Kasumi-1 (cell line): Measurements from ENCODE around the gene PRM1.
A peak's percentile ranks its signal among the peaks of the same experiment; 100 is the strongest.

Experiments
- DNase-seq, 2 experiments: peaks; one replicate each; lab custom pipeline; 2025; lab: John Stamatoyannopoulos, UW

Gene PRM1

DNA sequence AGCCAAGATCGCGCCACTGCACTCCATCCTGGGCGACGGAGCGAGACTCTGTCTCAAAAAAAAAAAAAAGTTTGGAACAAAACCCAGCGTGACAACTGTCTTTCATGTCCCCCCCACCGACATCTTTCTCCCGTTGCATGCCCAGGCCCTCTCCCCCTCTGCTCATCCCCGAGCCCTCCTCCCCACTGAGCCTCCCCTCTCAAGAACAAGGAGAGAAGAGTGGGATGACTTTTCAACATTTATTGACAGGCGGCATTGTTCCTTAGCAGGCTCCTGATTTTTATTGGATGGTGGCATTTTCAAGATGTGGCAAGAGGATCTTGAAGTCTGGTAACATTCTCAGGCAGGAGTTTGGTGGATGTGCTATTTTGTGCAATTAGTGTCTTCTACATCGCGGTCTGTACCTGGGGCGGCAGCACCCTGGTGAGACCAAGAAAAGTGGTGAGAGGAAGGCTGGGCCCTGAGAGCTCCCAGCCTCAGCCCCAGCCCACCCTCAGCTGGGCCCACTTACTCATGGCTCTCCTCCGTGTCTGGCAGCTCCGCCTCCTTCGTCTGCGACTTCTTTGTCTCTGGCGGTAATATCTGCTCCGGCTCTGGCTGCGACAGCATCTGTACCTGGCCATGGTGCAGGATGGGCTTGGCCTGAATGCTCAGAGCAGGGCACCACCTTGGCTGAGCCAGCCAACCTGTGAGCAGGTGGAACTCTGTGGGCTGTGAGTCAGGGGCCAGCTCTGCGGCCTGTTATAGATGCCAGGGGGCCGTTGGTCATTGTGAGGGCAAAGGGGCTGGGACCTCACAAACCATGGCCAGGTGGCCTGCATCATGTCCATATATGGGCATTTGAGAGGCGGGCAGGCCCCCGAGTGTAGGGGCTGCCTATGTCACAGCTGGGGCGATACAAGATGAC lies at the start of gene PRM1:
PRM1 (minus strand) TSS at position 715 of the 907 bp plus-strand sequence; CDS start at position 623, 92 bp downstream.
- no peak for DNase-seq

GRCh38 chr16:11330526-11331237 lies 49.6 kb upstream of the PRM1 start:
- DNase-seq: no peak

DNA sequence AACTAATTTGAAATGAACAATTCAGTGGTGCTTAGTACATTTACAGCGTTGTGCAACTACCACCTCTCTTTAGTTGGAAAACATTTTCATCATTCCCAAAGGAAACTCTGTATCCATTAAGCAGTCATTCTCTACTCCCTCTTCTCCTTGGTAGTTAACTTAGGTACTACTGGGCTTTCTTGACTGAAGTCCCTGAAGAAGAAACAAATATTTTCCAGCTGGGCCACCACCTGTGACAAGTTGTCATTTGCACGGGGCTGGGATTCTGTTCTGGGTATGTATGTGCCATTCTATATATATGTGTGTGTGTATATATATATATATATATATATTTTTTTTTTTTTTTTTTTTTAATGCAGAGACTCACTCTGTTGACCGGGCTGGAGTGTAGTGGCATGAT lies 48.8 kb upstream of the PRM1 start:
- no peak for DNase-seq

GRCh38 chr16:11329071-11329491 lies 48.0 kb upstream of the PRM1 start:
- DNase-seq: no peak

GRCh38 chr16:11328172-11329070 lies 47.3 kb upstream of the PRM1 start:
- DNase-seq: peak; percentile 65 to 72

DNA sequence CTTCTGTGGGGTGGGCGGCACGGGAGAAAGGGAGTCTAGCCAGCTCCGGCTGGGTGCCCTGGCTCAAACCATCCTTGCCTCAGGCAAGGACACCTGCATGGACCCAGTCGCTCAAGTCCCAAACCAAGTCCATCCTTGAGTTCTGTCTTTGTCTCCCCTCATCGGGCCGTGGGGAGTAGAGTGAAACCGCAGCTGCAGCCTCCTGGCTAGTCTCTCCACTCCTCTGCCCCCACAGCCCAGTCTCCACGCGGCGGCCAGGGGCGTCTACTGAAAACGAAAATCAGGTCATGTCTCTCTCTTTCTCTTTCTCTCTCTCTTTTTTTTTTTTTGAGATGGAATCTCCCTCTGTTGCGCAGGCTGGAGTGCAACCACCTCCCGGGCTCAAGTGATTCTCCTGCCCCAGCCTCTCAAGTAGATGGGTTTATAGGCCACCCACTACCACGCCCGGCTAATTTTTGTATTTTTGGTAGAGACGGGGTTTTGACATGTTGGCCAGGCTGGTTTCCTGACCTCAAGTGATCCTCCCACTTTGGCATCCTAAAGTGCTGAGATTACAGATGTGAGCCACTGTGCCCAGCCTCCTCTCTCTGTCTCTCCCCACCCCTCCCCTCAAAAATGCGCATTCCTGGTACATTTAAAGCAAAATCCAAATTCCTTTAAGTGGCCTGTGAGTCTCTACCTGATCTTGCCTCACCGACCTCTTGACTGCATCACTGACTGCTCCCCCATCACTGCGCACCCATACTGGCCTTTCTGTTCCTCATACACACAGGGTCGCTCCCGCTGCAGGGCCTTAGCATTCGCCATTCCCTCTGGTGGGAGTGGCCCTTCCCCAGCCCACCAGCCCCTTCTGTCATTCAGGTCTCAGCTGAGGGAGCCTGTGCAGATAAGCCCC lies 46.4 kb upstream of the PRM1 start:
- DNase-seq: no peak

GRCh38 chr16:11326737-11327276 lies 45.7 kb upstream of the PRM1 start:
- no peak for DNase-seq

GRCh38 chr16:11326084-11326736 lies 45.1 kb upstream of the PRM1 start:
- no peak for DNase-seq

- DNase-seq: no peak
Measured at GRCh38 chr16:11325404-11326083, 44.4 kb upstream of the PRM1 start.

DNA sequence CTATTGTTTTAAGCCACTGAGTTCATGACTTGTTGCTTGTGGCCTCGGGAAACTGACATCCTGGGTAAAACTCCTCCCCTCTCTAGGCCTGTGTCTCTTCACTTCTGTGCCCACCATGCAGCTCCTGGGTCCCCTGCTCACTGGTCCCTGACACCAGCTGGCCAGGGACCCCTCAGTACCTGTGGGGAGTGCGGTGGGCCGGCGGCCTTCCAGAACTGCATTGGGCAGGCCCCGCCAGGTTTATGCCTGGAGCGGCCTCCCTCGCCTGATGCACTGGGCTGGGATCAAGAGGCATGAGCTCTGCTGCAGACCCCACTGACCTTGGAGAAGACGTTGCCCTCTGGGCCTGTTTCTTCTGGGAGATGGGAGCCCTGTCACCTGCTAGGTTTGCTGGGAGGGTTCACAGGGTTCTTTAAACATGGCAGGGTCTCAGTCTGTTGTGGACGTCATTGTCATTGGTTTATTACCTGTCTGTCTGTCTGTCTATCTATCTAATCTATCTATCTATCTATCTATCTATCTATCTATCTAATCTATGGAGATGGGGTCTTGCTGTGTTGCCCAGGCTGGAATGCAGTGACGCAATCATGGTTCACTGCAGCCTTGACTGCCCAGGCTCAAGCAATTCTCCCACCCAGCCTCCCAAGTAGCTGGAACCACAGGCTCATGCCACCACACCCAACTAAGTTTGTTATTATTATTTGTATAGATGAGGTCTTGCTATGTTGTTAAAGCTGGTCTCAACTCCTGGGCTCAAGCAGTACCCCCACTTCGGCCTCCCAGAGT lies 42.6 kb upstream of the PRM1 start:
- no peak for DNase-seq

- no peak for DNase-seq
Measured at GRCh38 chr16:11322823-11323222, 41.7 kb upstream of the PRM1 start.

- no peak for DNase-seq
Measured at GRCh38 chr16:11321662-11322061, 40.5 kb upstream of the PRM1 start.

DNA sequence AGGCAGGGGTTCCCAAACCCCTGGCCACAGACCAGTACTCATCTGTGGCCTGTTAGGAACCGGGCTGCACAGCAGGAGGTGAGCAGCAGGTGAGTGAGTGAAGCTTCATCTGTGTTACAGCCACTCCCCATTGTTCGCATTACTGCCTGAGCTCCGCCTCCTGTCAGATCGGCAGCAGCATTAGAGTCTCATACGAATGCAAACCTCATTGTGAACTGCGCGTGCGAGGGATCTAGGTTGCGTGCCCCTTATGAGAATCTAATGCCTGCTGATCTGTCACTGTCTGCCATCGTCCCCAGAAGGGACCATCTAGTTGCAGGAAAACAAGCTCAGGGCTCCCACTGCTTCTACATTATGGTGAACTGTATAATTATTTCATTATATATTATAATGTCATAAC lies 39.0 kb upstream of the PRM1 start:
- no peak for DNase-seq

GRCh38 chr16:11319529-11320146 lies 38.5 kb upstream of the PRM1 start:
- DNase-seq: no peak

- DNase-seq: no peak
Measured at GRCh38 chr16:11318817-11319216, 37.7 kb upstream of the PRM1 start.

GRCh38 chr16:11316331-11317015 lies 35.3 kb upstream of the PRM1 start:
- DNase-seq: no peak

DNA sequence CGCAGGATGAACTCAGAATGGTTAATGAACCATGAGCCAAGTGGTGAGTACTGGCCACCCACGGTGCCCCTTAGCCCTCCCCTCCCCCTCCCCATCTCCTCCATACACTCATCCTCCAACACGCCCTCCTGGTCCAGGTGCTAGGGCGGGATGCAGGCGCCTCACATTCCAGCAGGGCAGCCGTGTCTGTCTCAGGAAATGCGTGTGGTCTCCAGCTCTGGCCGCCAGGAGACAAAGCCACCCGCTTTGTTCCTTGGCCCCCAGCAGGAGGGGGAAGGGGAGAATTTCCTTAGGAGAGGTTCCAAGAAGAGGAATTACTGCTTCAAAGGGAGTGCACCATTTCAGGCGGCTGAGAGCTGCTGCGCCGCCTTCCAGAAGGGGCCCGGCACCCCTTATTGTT lies 34.4 kb upstream of the PRM1 start:
- DNase-seq: no peak
